Measurements from ENCODE around the gene TXNIP. TPM values are rescaled to one million over a fixed set of nuclear protein-coding genes. Genes with fewer than 3 reads are reported as not detected.
A peak's percentile ranks its signal among the peaks of the same experiment; 100 is the strongest.

TXNIP gene
- total RNA-seq, 1 experiment from 2014 or later, result 2.5 TPM

GRCh38 chr1:145977016-145977415 lies 19.4 kb downstream of the TXNIP start:
- H3K36me3 ChIP-seq (ENCODE audit: control insufficient read depth in 1 of 2, insufficient read depth in 2 of 2, low read length in 2 of 2), result no peaks in the 10 kb centered on the region
- no peaks in the 10 kb centered on the region for H3K9me2 ChIP-seq (ENCODE audit: insufficient read depth)
- no peaks in the 10 kb centered on the region for H4K20me1 ChIP-seq (ENCODE audit: insufficient read depth)
- H3K9ac ChIP-seq (ENCODE audit: low read length), result no peak overlapping the region
- no peak overlapping the region for H3K27ac ChIP-seq (ENCODE audit: low read depth, low read length)
- H3K79me2 ChIP-seq (ENCODE audit: insufficient read depth, low read length), result no peaks in the 10 kb centered on the region
- peak overlapping the region; percentile 60 for H2AFZ ChIP-seq (ENCODE audit: low read depth, low read length, poor library complexity, severe bottlenecking)
- peak overlapping the region; percentile 25; the same call in 1 of the 2 replicates for H3K4me2 ChIP-seq (ENCODE audit: low read length)
- no peak overlapping the region for H3K4me3 ChIP-seq (replicated peaks in 1 of 2; ENCODE audit: low read depth in 1 of 2, low read length in 2 of 2)
- TF ChIP-seq ELF1 (IDR thresholded peaks at IDR 0.05; ENCODE audit: borderline replicate concordance, low read depth) (no peak), REST (IDR thresholded peaks at IDR 0.05; ENCODE audit: low read depth) (no peak), MAX (IDR thresholded peaks at IDR 0.05) (no peak), CBX3 (IDR thresholded peaks at IDR 0.05; ENCODE audit: low read depth) (no peak), FOSL1 (IDR thresholded peaks at IDR 0.05; ENCODE audit: low read depth) (no peak), SP1 (IDR thresholded peaks at IDR 0.05; ENCODE audit: low read depth) (no peak), ZNF274 (IDR thresholded peaks at IDR 0.05; ENCODE audit: low read depth, low read length) (no peak), POLR2A (IDR thresholded peaks at IDR 0.05; ENCODE audit: borderline replicate concordance, extremely low read depth, insufficient read depth, insufficient read length) (no peak), POLR2AphosphoS5 (IDR thresholded peaks at IDR 0.05; ENCODE audit: low read depth, low read length) (no peak)
- H3K27me3 ChIP-seq (ENCODE audit: insufficient read depth, low read length), result no peaks in the 10 kb centered on the region
- BruUV-seq (replicated peaks), result no TSS peak
- POLR2A ChIA-PET, result interaction anchor here (1.0 to 1.5 kb wide), 4 partner anchors 13 to 76 kb away, joined by 3 to 6 read pairs (median 4); partner anchors contain the start of genes ANKRD34A and POLR3GL
- intact Hi-C loops (cut with micrococcal nuclease), result loop anchor here (1.0 to 5.0 kb wide), 4 partner anchors 30 to 85 kb away; no protein-coding TSS in a partner anchor
- DNase-seq (ENCODE audit: low read depth, low spot score) (no peak), ATAC-seq (no peak)
- peaks cover 30 to 39% of the 10 kb centered on the region in 2 experiments for H3K4me1 ChIP-seq (ENCODE audit: control insufficient read depth in 1 of 2, insufficient read depth in 2 of 2, low read length in 2 of 2)
- CTCF ChIA-PET, result interaction anchor here (0.7 to 2.0 kb wide), 12 partner anchors 8 to 74 kb away, joined by 3 to 40 read pairs (median 4); partner anchors contain the start of genes ANKRD34A, LIX1L, POLR3GL and RBM8A
- RAD21 ChIA-PET (ENCODE audit: low non-redundant PET in 1 of 2, low total read pairs in 2 of 2, uncharacterized antibody in 2 of 2, unreplicated experiment in 2 of 2), result interaction anchor here in 1 of 2 experiments (1.9 kb wide), 1 partner anchor 30 kb away, joined by 13 read pairs; no protein-coding TSS in a partner anchor
- H3K9me3 ChIP-seq (ENCODE audit: control insufficient read depth in 1 of 2, insufficient read depth in 1 of 2, low read depth in 1 of 2, low read length in 2 of 2), result no peaks in the 10 kb centered on the region
